Measurements from ENCODE around the gene DDX10.

- TF ChIP-seq POLR2A (IDR thresholded peaks at IDR 0.05; ENCODE audit: extremely low read depth, insufficient read length) (no peak), CTCF (IDR thresholded peaks at IDR 0.05; ENCODE audit: low read depth, low read length) (no peak)
These were observed 1.5 kb downstream of the DDX10 start for GRCh38 chr11:108666373-108666772.

Measured in NB4 (cell line).